Subcutaneous adipose tissue (tissue), 4 donors: Measurements from ENCODE around the gene PLCXD3. TPM values are rescaled to one million over a fixed set of nuclear protein-coding genes. Genes with fewer than 3 reads are reported as not detected.

Experiments
- CTCF ChIP-seq: fragments of 450-650 bp; IDR thresholded peaks from one replicate; pipeline ENCODE4 v1.5.1; 2016; ENCODE audit warnings: low read depth, mild to moderate bottlenecking, control low read depth, antibody characterized with exemption, moderate library complexity
- total RNA-seq, 4 donors: library from RNA; depleted of rRNA; stranded (reverse); fragments of >200 nt; gene quantifications; one replicate each; pipeline ENCODE4 v1.1.0, GENCODE V29; 2016

The PLCXD3 gene, protein sequence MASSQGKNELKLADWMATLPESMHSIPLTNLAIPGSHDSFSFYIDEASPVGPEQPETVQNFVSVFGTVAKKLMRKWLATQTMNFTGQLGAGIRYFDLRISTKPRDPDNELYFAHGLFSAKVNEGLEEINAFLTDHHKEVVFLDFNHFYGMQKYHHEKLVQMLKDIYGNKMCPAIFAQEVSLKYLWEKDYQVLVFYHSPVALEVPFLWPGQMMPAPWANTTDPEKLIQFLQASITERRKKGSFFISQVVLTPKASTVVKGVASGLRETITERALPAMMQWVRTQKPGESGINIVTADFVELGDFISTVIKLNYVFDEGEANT
- 1 to 10 TPM; 3.4 to 8.1 (median 7.1) TPM for total RNA-seq

DNA sequence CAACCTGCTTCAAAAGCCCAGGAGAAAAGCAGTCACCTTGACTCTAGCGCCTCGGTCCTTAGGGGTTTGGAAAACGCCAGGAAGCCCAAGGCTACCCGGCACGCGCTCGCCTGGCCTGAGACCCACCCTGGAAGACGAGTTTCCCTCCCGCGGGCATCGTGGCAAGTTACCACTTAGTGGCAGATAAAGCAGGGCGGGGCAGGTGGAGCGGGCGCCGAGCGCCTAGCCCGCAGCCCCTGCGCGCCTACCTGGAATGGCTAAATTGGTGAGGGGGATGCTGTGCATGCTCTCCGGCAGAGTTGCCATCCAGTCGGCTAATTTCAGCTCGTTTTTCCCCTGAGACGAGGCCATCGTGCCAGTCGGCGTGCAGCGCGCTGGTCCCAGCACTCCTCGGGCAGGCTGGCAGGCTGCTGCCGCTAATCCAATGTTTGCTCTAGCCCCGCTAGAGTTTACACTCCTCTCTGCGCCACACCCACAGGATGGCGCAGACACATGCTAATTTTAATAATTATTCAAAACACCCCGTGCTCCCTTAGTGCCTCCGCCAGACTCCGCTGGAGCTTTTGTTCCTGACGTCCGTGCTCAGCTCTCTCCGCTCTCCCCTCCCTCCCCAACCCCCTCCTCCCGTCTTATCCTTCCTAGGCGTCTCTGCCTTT, at the start of gene PLCXD3:
Gene PLCXD3, minus strand, starts transcription at position 426 of the 656 bp plus-strand sequence. Its CDS starts 75 bp downstream, at position 351.
- no peak for TF ChIP-seq CTCF

DNA sequence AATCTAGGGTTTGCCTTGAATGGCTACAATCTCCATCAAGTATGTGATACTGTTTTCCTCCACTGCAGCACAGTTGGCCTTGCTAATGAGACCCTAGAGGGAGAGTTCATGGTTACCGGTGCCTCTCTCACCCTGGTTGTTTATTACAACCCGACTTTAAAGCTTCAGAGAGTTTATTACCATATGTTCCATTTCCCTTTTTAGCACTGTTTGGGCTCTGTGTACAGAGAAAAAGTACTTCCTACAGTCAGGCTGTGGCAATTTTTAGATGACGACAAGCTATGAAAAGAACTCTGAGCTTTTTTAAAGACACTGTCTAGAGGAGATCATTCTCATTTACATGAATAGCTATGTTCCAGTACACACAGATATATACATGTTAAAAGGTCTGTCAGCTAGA, 48.8 kb upstream of the PLCXD3 start:
- no peak for TF ChIP-seq CTCF

DNA sequence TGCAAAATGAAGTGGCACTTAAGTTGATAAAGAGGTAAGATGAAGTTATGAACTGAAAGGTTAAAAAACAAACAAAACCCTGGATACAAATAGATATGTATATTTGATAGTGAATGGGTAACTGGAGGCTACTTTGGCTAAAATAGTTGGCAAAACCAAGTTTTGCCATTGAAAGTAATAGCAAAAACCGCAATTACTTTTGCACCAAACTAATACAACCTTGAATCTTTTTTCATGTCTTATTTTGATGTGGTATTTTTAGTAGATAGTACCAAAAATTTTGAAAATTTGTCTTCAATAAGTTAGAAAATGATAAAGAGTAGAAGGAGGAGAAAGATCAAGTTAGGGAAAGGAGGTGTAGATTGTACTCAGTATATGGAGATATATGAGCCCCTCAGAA, 47.9 kb upstream of the PLCXD3 start:
- no peak for TF ChIP-seq CTCF

- TF ChIP-seq CTCF = no peak
These were observed 37.6 kb upstream of the PLCXD3 start for GRCh38 chr5:41547991-41548390.

- TF ChIP-seq CTCF = no peak
These were observed 31.8 kb upstream of the PLCXD3 start for GRCh38 chr5:41542183-41542582.

DNA sequence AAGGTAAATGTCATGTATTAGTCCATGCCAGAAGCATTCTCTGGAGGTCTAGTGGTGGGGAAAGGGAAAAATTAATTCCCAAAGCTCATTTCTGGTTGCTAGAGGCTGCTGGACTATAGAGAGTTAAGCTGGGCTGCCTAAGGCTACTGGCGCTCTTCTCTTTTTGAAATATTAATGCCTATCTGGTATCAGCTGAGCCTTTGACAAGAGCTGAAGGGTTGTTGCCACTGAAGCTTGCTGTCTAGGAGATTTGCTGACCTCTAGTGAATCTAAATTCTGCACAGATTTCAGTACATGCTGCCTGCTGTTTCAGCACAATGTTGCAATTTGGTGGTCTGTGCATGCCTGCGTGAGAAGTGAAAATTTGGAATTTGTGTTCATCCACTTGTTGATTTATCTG, 29.1 kb upstream of the PLCXD3 start:
- TF ChIP-seq CTCF = no peak

DNA sequence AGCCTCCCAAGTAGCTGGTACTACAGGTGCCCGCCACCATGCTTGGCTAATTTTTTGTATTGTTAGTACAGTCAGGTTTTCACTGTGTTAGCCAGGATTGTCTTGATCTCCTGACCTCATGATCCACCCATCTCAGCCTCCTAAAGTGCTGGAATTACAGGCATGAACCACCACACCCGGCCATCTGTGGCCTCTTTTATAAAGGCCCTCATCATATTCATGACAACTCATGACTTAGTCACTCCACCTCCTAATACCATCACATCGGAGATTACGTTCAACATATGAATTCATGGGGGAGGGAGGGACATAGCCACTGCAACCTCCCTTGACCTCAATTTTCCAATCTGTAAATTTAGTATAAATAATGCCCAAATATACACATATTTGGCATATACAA, 27.2 kb upstream of the PLCXD3 start:
- no peak for TF ChIP-seq CTCF
